AG04450 (cell line): ENCODE results near the gene TBCD. TPM values are rescaled to one million over a fixed set of nuclear protein-coding genes. Genes with fewer than 3 reads are reported as not detected.
"Not testable (repeated sequence)": the region's sequence is repeated elsewhere in the genome, so short reads cannot be mapped to it uniquely, and the experiment has no call there.

Experiments used
- CTCF ChIA-PET: fragments of 300-600, 350-600 bp; formaldehyde crosslinking; extraction: SDS; loops from one replicate; lab custom pipeline; 2022; ENCODE audit warnings: antibody characterized with exemption, inconsistent platforms; lab: Charles Lee
- POLR2A ChIA-PET: fragments of 350-600 bp; formaldehyde crosslinking; extraction: SDS; loops from one replicate; lab custom pipeline; 2021; ENCODE audit warnings: antibody characterized with exemption, inconsistent platforms; lab: Yijun Ruan, JAX
- DNase-seq: peaks from one replicate; pipeline ENCODE4 v3.0.0-alpha.2; 2011; ENCODE audit warnings: low read depth, low spot score
- H3K27ac ChIP-seq: one replicate; pipeline ENCODE4 v1.5.1; 2012; ENCODE audit warnings: low read depth, low read length, control low read depth
- H3K27me3 ChIP-seq: one replicate; pipeline ENCODE4 v1.6.0; 2012; ENCODE audit warnings: low read length; ENCODE audit not compliant: control insufficient read depth, insufficient read depth
- H3K4me3 ChIP-seq: 2 replicates; pipeline ENCODE4 v1.5.1; 2011; ENCODE audit warnings: mild to moderate bottlenecking, low read depth, low read length, control low read depth
- H3K9me3 ChIP-seq: 2 replicates; pipeline ENCODE4 v1.5.1; 2012; ENCODE audit warnings: low read length; ENCODE audit not compliant: control insufficient read depth, insufficient read depth
- CTCF ChIP-seq: IDR thresholded peaks from 2 replicates; pipeline ENCODE4 v1.5.1; 2011; ENCODE audit warnings: low read depth, low read length, control low read depth, inconsistent platforms
- polyA plus RNA-seq: library from polyadenylated mRNA; depleted of rRNA; stranded (reverse); fragments of >200 nt; gene quantifications from 2 replicates; pipeline ENCODE4 v1.2.3, GENCODE V29; 2011

Gene TBCD
- polyA plus RNA-seq, 1 experiment: 28.5 TPM

- peaks cover 29% of the 10 kb centered on the region for H3K9me3 ChIP-seq
- POLR2A ChIA-PET: no interaction called here
- CTCF ChIA-PET: no interaction called here
- no peak overlapping the region for H3K4me3 ChIP-seq
- no peaks in the 10 kb centered on the region for H3K27me3 ChIP-seq
- H3K27ac ChIP-seq: no peak overlapping the region
- DNase-seq: no peak
- no peak for TF ChIP-seq CTCF
Observed at GRCh38 chr17:82961366-82962162, 209.7 kb downstream of the TBCD start.

DNA sequence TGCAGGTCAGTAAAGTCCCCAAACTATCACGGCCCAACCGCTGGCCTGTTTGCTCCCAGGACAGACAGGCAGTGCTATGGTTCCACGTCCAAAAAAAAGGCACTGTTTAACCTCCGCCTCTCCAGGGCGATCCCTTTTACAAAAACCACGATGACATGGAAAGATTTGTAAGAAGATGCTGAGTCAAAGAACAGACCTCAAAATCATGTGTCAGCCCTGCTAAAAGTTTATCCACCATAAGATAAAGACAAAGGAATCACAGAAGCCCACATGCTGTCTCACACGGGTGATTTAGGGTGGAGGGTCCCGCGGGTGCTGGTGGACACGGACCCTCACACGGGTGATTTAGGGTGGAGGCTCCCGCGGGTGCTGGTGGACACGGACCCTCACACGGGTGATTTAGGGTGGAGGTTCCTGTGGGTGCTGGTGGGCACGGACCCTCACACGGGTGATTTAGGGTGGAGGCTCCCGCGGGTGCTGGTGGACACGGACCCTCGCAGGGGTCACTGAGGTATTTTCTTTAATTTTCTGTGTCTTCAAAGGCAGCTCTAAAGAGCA lies 210.4 kb downstream of the TBCD start:
- H3K27ac ChIP-seq: no peak overlapping the region
- CTCF ChIA-PET: interaction anchor here (0.6 to 1.5 kb wide), 3 partner anchors 9 to 181 kb away, joined by 3 to 6 read pairs (median 3); no protein-coding TSS in a partner anchor
- no peak overlapping the region for H3K4me3 ChIP-seq
- H3K9me3 ChIP-seq: peaks cover 22% of the 10 kb centered on the region; the same call in 1 of the 2 replicates
- H3K27me3 ChIP-seq: no peaks in the 10 kb centered on the region
- no peak for DNase-seq
- no peak for TF ChIP-seq CTCF
- POLR2A ChIA-PET: no interaction called here

GRCh38 chr17:82963104-82963950 lies 211.5 kb downstream of the TBCD start:
- ChIA-PET POLR2A (interaction anchor here (0.7 to 0.8 kb wide), 2 partner anchors 19 to 120 kb away, joined by 3 read pairs; no protein-coding TSS in a partner anchor), CTCF (interaction anchor here (0.6 to 1.5 kb wide), 6 partner anchors 10 to 182 kb away, joined by 3 to 6 read pairs (median 3); no protein-coding TSS in a partner anchor)
- H3K27ac ChIP-seq: no peak overlapping the region
- peak; percentile 32 for DNase-seq
- H3K4me3 ChIP-seq: no peak overlapping the region
- peaks cover 13% of the 10 kb centered on the region; the same call in 1 of the 2 replicates for H3K9me3 ChIP-seq
- TF ChIP-seq CTCF: peak; percentile 90
- no peaks in the 10 kb centered on the region for H3K27me3 ChIP-seq

- H3K4me3 ChIP-seq, H3K27ac ChIP-seq, DNase-seq, H3K27me3 ChIP-seq, H3K9me3 ChIP-seq: not testable (repeated sequence)
- CTCF ChIA-PET: interaction anchor here (0.6 to 1.3 kb wide), 5 partner anchors 9 to 71 kb away, joined by 3 read pairs; no protein-coding TSS in a partner anchor
- POLR2A ChIA-PET: interaction anchor here (0.7 kb wide), 1 partner anchor 18 kb away, joined by 3 read pairs; no protein-coding TSS in a partner anchor
Observed at GRCh38 chr17:82964451-82964850, 212.6 kb downstream of the TBCD start.

- POLR2A ChIA-PET: no interaction called here
- no peak for TF ChIP-seq CTCF
- no peak for DNase-seq
- Histone ChIP-seq H3K27me3 (no peaks in the 10 kb centered on the region), H3K27ac (no peak overlapping the region), H3K9me3 (peaks cover 5% of the 10 kb centered on the region; the same call in 1 of the 2 replicates), H3K4me3 (no peak overlapping the region)
- CTCF ChIA-PET: no interaction called here
Observed at GRCh38 chr17:82964851-82965341, 213.0 kb downstream of the TBCD start.
